Progenitor cell of endocrine pancreas (in vitro differentiated cells): ENCODE results near the gene ALG11. TPM values are rescaled to one million over a fixed set of nuclear protein-coding genes. Genes with fewer than 3 reads are reported as not detected.
A peak's percentile ranks its signal among the peaks of the same experiment; 100 is the strongest.

Experiments used
- DNase-seq: peaks from one replicate; pipeline ENCODE4 v3.0.0; 2021; ENCODE audit warnings: low spot score; ENCODE audit not compliant: unreplicated experiment
- H3K27ac Mint-ChIP-seq: 2 replicates; pipeline ENCODE4 v1.8.0; 2021; ENCODE audit warnings: mild to moderate bottlenecking, moderate library complexity, mixed read lengths
- H3K27me3 Mint-ChIP-seq: 2 replicates; pipeline ENCODE4 v1.8.0; 2021; ENCODE audit warnings: mixed read lengths
- H3K36me3 Mint-ChIP-seq: 2 replicates; pipeline ENCODE4 v1.8.0; 2022; ENCODE audit warnings: mixed read lengths; ENCODE audit not compliant: insufficient read depth
- H3K4me1 Mint-ChIP-seq: 2 replicates; pipeline ENCODE4 v1.8.0; 2021; ENCODE audit warnings: low read depth, mixed read lengths
- H3K4me3 Mint-ChIP-seq: 2 replicates; pipeline ENCODE4 v1.8.0; 2021; ENCODE audit warnings: low read depth, mild to moderate bottlenecking, moderate library complexity, mixed read lengths
- H3K9me3 Mint-ChIP-seq: 2 replicates; pipeline ENCODE4 v1.8.0; 2021; ENCODE audit warnings: low read depth, mixed read lengths
- total RNA-seq: library from RNA; stranded (reverse); gene quantifications from 2 replicates; pipeline ENCODE4 v1.2.1, GENCODE V29; 2021
- TF ChIP-seq, protein P1 (sequence below): fragments of 200-600 bp; sonication (generic); IDR thresholded peaks from one replicate; pipeline ENCODE4 v1.5.0; 2021; ENCODE audit warnings: antibody characterized with exemption, mild to moderate bottlenecking; ENCODE audit not compliant: unreplicated experiment

ALG11 gene
- total RNA-seq, 1 donor from 2014 or later, result 45.1 TPM

DNA sequence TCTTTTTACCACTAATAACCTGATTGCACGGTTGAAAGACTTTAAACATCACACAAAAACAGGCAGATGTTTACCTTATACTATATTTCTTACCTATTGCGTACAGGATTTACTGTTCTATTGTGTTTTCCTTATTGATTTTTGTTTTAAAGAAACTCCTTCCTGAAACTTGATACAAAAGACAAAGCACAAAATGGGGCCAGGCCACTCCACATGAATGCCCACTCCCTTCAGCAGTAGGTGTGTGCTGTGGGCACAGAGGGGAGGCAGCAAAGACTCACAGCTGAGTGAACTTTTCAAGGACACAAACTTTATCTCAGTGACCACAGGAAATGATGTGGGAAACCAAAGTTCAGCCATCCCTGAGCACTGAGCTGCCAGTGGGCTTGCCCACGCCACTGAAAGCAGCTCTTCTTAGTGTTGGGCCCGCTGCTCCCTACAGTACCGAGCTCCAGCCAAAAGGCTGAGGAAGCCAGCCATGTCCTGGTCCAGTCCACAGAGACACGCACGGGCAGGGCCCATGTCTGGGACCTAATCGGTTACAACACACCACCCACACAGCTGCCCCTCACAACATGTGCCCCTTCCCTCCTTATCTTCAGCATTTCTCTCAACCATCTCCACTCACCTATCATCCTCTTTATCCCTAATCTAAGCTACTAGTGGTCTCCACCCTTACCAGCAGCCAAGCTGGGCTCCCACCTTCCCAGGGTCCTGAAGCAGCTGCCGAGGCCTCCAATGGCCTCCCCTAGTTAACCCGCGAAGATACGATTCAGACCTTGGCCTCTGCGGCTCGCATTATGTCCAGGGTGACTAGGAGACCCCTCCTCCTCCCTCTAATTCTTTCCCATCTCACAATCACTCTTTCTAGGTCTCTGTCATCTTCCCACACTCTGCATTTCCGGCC lies 40.4 kb upstream of the ALG11 start:
- Mint-ChIP-seq H3K27me3 (no peaks in the 10 kb centered on the region), H3K4me1 (peaks cover 28% of the 10 kb centered on the region), H3K27ac (peak overlapping the region; percentile 90), H3K36me3 (peaks cover 26% of the 10 kb centered on the region), H3K9me3 (no peaks in the 10 kb centered on the region), H3K4me3 (no peak overlapping the region)
- no peak for DNase-seq
- TF ChIP-seq, protein P1, sequence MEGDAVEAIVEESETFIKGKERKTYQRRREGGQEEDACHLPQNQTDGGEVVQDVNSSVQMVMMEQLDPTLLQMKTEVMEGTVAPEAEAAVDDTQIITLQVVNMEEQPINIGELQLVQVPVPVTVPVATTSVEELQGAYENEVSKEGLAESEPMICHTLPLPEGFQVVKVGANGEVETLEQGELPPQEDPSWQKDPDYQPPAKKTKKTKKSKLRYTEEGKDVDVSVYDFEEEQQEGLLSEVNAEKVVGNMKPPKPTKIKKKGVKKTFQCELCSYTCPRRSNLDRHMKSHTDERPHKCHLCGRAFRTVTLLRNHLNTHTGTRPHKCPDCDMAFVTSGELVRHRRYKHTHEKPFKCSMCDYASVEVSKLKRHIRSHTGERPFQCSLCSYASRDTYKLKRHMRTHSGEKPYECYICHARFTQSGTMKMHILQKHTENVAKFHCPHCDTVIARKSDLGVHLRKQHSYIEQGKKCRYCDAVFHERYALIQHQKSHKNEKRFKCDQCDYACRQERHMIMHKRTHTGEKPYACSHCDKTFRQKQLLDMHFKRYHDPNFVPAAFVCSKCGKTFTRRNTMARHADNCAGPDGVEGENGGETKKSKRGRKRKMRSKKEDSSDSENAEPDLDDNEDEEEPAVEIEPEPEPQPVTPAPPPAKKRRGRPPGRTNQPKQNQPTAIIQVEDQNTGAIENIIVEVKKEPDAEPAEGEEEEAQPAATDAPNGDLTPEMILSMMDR, result no peak

DNA sequence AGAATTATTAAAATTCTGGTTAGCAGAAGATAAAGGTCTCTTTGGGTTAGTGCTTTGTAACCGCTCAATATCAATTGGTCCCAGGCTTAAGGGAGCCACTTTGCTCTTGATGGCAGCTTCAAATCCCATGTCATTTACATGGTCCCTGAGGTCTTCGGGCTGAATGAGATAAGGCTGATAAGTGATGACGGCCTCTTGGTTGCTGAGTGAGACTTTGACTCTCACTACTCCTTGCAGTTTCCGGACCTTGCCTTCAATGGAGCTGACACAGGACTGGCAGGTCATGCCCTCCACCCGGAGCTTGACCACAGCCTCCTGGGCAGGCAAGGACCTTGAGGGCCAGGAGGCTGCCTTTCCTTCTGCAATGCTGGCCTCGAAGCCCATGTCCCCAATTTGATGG lies 37.7 kb upstream of the ALG11 start:
- H3K36me3 Mint-ChIP-seq, result peaks cover 18% of the 10 kb centered on the region
- no peak overlapping the region for H3K4me3 Mint-ChIP-seq
- TF ChIP-seq, protein P1, result no peak
- H3K27me3 Mint-ChIP-seq, result no peaks in the 10 kb centered on the region
- H3K4me1 Mint-ChIP-seq, result peaks cover 27% of the 10 kb centered on the region
- no peak overlapping the region for H3K27ac Mint-ChIP-seq
- no peak for DNase-seq
- H3K9me3 Mint-ChIP-seq, result no peaks in the 10 kb centered on the region

- TF ChIP-seq, protein P1, result no peak
- H3K27me3 Mint-ChIP-seq, result no peaks in the 10 kb centered on the region
- H3K9me3 Mint-ChIP-seq, result no peaks in the 10 kb centered on the region
- no peak overlapping the region for H3K27ac Mint-ChIP-seq
- no peak for DNase-seq
- no peak overlapping the region for H3K4me3 Mint-ChIP-seq
- peaks cover 16% of the 10 kb centered on the region for H3K36me3 Mint-ChIP-seq
- peaks cover 30% of the 10 kb centered on the region for H3K4me1 Mint-ChIP-seq
Measured at GRCh38 chr13:51976423-51976822, 35.8 kb upstream of the ALG11 start.

- TF ChIP-seq, protein P1, result no peak
- no peak overlapping the region for H3K27ac Mint-ChIP-seq
- no peak for DNase-seq
- peaks cover 26% of the 10 kb centered on the region for H3K4me1 Mint-ChIP-seq
- no peak overlapping the region for H3K4me3 Mint-ChIP-seq
- H3K36me3 Mint-ChIP-seq, result peaks cover 15% of the 10 kb centered on the region
- H3K27me3 Mint-ChIP-seq, result no peaks in the 10 kb centered on the region
- no peaks in the 10 kb centered on the region for H3K9me3 Mint-ChIP-seq
Measured at GRCh38 chr13:51976890-51977289, 35.3 kb upstream of the ALG11 start.

DNA sequence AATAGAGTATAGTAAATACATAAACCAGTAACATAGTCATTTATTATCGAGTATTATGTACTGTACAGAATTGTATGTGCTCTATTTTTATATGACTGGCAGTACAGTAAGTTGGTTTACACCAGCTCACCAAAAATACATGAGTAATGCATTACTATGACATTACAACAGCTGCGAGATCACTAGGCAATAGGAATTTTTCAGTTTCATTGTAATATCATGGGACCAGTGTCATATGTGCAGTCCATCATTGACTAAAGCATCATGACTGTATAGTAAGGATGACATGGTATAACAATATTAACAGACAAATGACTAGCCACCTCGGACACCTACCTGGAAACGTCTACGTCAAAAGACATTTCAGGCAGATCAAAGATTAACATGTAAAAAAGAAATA lies 34.6 kb upstream of the ALG11 start:
- no peaks in the 10 kb centered on the region for H3K9me3 Mint-ChIP-seq
- peaks cover 19% of the 10 kb centered on the region for H3K4me1 Mint-ChIP-seq
- TF ChIP-seq, protein P1, result no peak
- H3K27ac Mint-ChIP-seq, result no peak overlapping the region
- no peak overlapping the region for H3K4me3 Mint-ChIP-seq
- DNase-seq, result no peak
- no peaks in the 10 kb centered on the region for H3K27me3 Mint-ChIP-seq
- H3K36me3 Mint-ChIP-seq, result peaks cover 11% of the 10 kb centered on the region
